Fibroblast of the aortic adventitia (primary cell): ENCODE measurements around the gene GPR152. TPM values are rescaled to one million over a fixed set of nuclear protein-coding genes. Genes with fewer than 3 reads are reported as not detected.
"Not testable (repeated sequence)": the region's sequence is repeated elsewhere in the genome, so short reads cannot be mapped to it uniquely, and the experiment has no call there.

ENCODE experiments used
- DNase-seq: peaks from one replicate; pipeline ENCODE4 v3.0.0-alpha.2; 2010; ENCODE audit warnings: low read depth
- H3K4me3 ChIP-seq: 2 replicates; pipeline ENCODE4 v1.5.1; 2011; ENCODE audit warnings: low read depth, mild to moderate bottlenecking, control low read depth, low read length, moderate library complexity
- small RNA-seq: library from RNA; depleted of rRNA; stranded (forward); fragments of <200 nt; gene quantifications from one replicate; pipeline ENCODE3, GENCODE V24; 2012
- total RNA-seq: library from RNA; depleted of rRNA; stranded (reverse); fragments of >200 nt; gene quantifications from 2 replicates; pipeline ENCODE4 v1.2.3, GENCODE V29; 2012; ENCODE audit warnings: low replicate concordance
- TF ChIP-seq, protein P1 (sequence below): IDR thresholded peaks from 2 replicates; pipeline ENCODE4 v1.5.1; 2011; ENCODE audit warnings: mild to moderate bottlenecking, low read length, control low read depth, inconsistent platforms; ENCODE audit not compliant: insufficient read depth

The GPR152 gene
- total RNA-seq, 1 donor, result not detected

DNA sequence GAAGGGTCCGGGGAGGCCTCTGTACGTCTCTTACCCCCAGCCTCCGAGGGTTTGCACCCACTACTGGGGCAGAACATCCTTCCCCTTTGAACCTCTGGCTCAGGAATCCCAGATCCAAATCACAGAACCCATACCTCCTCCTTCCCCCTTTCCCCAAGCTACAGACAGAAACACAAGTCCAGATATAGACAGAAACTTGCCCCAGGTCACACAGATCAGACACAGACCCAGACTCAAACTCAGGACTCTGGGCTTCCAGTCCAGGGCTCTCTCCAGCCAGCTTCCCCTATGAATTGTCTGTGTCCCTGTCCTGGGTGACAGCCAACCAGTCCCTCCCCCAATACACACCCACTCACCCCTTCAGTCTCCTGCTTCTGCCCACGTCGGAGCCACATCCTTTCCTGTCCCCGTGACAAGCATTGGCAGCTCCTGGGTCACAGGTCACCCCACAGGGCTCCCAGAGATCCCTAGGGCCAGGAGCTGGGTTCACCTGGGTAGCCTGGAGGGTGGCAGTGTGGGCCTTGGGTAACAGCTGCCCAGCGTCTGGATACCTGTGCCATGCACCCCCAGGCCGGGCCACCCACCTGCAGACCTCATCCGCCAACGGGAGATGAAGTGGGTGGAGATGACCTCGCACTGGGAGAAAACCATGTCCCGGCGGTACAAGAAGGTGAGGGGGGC, 47.9 kb downstream of the GPR152 start:
- TF ChIP-seq, protein P1, sequence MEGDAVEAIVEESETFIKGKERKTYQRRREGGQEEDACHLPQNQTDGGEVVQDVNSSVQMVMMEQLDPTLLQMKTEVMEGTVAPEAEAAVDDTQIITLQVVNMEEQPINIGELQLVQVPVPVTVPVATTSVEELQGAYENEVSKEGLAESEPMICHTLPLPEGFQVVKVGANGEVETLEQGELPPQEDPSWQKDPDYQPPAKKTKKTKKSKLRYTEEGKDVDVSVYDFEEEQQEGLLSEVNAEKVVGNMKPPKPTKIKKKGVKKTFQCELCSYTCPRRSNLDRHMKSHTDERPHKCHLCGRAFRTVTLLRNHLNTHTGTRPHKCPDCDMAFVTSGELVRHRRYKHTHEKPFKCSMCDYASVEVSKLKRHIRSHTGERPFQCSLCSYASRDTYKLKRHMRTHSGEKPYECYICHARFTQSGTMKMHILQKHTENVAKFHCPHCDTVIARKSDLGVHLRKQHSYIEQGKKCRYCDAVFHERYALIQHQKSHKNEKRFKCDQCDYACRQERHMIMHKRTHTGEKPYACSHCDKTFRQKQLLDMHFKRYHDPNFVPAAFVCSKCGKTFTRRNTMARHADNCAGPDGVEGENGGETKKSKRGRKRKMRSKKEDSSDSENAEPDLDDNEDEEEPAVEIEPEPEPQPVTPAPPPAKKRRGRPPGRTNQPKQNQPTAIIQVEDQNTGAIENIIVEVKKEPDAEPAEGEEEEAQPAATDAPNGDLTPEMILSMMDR, result no peak
- DNase-seq, result no peak

DNA sequence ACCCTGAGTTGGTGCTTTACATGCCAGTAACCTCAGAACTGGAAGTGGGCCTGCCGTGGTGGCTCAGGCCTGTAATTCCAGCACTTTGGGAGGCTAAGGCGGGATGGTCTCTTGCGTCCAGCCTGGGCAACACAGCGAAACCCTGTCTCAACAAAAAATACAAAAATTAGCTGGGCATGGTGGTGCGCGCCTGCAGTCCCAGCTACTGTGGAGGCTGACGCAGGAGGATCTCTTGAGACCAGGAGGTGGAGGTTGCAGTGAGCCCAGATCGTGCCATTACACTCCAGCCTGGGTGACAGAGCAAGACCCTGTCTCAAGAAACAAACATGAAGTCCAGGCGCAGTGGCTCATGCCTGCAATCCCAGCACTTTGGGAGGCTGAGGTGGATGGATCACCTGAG, 49.4 kb downstream of the GPR152 start:
- not testable (repeated sequence) for DNase-seq, H3K4me3 ChIP-seq

More for the DNA sequence above, 47.9 kb downstream of the GPR152 start:
- H3K4me3 ChIP-seq, result no peak overlapping the region

GRCh38 chr11:67402192-67402839, 50.2 kb downstream of the GPR152 start:
- not testable (repeated sequence) for DNase-seq
- H3K4me3 ChIP-seq, result peak overlapping the region; percentile 56

GRCh38 chr11:67401495-67402191, 50.9 kb downstream of the GPR152 start, which contains the start of gene PPP1CA:
PPP1CA (minus strand) TSS chr11:67401858; CDS start chr11:67401782, 76 bp downstream.
- TF ChIP-seq, protein P1, result peak; percentile 22
- peak within 1 kb of the TSS; percentile 87 for H3K4me3 ChIP-seq
- peak; percentile 82 for DNase-seq

Small RNA genes within 50 kb of the gene (small RNA-seq; reads per million reads assigned to genes)
- gene MIR6752, result not detected

Other genes with a start within 250 kb of the GPR152 start
- 10.1 and 21.5 TPM in 2 replicates for gene GRK2, start 186.3 kb downstream of the GPR152 start, total RNA-seq
- 12.1 and 25.3 TPM in 2 replicates for gene ANKRD13D, start 163.4 kb downstream of the GPR152 start, total RNA-seq
- 11.7 and 12.3 TPM in 2 replicates for gene SSH3, start 149.2 kb downstream of the GPR152 start, total RNA-seq
- gene POLD4, start 99.2 kb downstream of the GPR152 start, total RNA-seq, result 53.5 and 101 TPM in 2 replicates
- 1.5 and 9.4 TPM in 2 replicates for gene CLCF1, start 79.1 kb downstream of the GPR152 start, total RNA-seq
- 4.7 and 11.2 TPM in 2 replicates for gene RAD9A, start 60.7 kb downstream of the GPR152 start, total RNA-seq
- 97.6 and 129 TPM in 2 replicates for gene PPP1CA, start 50.9 kb downstream of the GPR152 start, total RNA-seq
- gene TBC1D10C, start 48.6 kb downstream of the GPR152 start, total RNA-seq, result not detected in 2 replicates
- 0.09 and 0.16 TPM in 2 replicates for gene CARNS1, start 37.1 kb downstream of the GPR152 start, total RNA-seq
- gene RPS6KB2, start 24.2 kb downstream of the GPR152 start, total RNA-seq, result 19.7 and 35.6 TPM in 2 replicates
- gene PTPRCAP, start 15.0 kb downstream of the GPR152 start, total RNA-seq, result 0.41 and 0.45 TPM in 2 replicates
- 42.3 and 76.4 TPM in 2 replicates for gene CORO1B, start 9.3 kb downstream of the GPR152 start, total RNA-seq
- not detected in 2 replicates for gene CABP4, start 2.6 kb upstream of the GPR152 start, total RNA-seq
- 19.2 and 27.9 TPM in 2 replicates for gene TMEM134, start 16.5 kb upstream of the GPR152 start, total RNA-seq
- 38.4 and 75.9 TPM in 2 replicates for gene AIP, start 30.3 kb upstream of the GPR152 start, total RNA-seq
- gene PITPNM1, start 52.6 kb upstream of the GPR152 start, total RNA-seq, result 9.2 and 24.0 TPM in 2 replicates
- gene CDK2AP2, start 55.4 kb upstream of the GPR152 start, total RNA-seq, result 8.7 and 22.1 TPM in 2 replicates
- not detected in 2 replicates for gene CABP2, start 70.7 kb upstream of the GPR152 start, total RNA-seq
- gene GSTP1, start 131.1 kb upstream of the GPR152 start, total RNA-seq, result 172 and 538 TPM in 2 replicates
- gene NDUFV1, start 154.2 kb upstream of the GPR152 start, total RNA-seq, result 116 and 138 TPM in 2 replicates
- gene NUDT8, start 177.2 kb upstream of the GPR152 start, total RNA-seq, result 8.4 and 9.5 TPM in 2 replicates
- not detected in 2 replicates for gene TBX10, start 187.0 kb upstream of the GPR152 start, total RNA-seq
- gene ACY3, start 198.0 kb upstream of the GPR152 start, total RNA-seq, result not detected in 2 replicates
- gene ALDH3B2, start 221.9 kb upstream of the GPR152 start, total RNA-seq, result not detected in 2 replicates